ENCODE data around the gene BRAT1.

The BRAT1 gene

GRCh38 chr7:2585446-2585845, 30.1 kb upstream of the BRAT1 start:
- no peak for DNase-seq (ENCODE audit: low read depth in 3 of 3, low spot score in 1 of 3)

DNA sequence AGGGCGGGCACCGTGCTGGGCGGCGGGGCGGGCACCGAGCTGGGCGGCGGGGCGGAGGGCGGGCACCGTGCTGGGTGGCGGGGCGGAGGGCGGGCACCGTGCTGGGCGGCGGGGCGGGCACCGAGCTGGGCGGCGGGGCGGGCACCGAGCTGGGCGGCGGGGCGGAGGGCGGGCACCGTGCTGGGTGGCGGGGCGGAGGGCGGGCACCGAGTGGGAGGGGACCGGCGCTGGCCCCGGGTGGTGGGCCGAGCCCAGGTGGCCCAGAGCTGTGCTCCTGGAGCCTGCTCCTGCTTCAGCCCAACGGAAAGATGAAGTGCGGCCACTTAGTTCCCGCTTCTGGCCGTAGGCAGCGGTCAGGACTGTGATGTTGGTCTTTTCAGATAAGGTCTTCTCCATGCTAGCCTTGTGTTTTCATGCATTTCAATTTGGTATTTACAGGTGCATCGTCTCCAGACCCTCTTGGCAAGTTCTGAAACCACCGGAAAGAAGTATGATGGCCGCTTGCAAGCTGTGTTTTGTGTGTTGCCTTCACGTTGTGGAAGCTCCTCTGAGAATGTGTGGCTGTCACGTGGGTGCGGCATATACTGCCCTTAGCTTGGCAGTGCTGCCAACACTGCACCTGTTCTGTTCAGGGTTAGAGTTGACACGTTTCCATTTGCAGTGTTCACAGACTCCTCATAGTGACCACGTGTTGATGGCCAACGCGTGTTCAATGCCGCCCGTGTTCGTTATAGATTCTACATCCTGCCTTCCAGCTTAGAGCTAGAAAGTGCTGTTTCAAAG, 28.7 kb upstream of the BRAT1 start:
- DNase-seq (ENCODE audit: low read depth in 3 of 3, low spot score in 1 of 3), result no peak

DNA sequence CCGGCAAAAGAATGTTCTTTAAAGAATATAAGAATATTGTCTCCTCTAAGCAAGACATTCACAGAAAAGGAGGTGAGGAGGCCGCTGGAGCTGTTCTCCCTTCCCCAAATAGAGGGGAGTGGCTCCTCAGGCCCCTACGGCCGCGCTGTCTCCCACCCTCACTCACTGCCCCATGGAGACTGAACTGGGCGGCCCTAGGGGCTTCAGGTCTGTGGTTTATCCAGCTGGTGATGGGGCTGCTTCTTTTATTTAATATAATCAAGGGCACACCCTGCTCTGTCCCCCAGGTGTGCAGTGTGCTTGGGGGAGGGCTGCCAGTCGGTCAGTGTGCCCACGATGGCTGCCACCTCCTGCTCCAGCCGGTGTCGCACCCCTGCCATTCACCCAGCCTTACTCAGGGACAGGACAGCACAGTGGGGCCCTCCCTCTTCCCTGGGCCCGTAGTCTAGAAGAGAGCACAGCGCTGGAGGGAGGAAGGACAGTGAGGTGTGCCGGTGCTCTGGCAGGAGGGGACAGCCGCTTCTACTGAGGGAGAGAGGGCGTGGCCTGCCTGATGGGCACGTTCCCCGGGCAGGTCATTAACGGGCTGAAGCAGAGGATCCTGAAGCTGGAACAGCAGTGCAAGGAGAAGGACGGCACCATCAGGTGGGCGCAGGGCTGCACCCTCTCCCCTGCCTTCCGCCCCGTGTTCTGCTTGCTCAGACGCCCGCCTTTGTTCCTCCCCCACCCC, 26.8 kb upstream of the BRAT1 start:
- no peak for DNase-seq (ENCODE audit: low read depth in 3 of 3, low spot score in 1 of 3)

DNA sequence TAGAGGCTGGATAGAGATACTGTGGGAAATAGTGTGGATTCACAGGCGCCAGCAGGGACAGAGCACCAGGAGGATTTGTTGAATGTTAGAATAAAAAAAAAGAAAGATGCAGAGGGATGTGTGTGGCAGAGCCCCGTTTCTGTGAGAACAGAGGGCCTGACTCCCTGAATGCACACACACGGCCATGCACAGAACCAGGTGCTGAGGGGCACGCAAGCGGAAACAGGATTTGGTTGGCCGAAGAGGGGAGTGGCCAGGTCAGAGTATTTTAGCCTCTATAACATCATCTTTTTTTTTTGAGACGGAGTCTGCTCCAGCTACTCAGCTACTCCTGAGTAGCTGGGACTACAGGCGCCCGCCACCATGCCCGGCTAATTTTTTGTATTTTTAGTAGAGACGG, 25.3 kb upstream of the BRAT1 start:
- DNase-seq (ENCODE audit: low read depth in 3 of 3, low spot score in 1 of 3), result no peak

- DNase-seq (ENCODE audit: low read depth in 3 of 3, low spot score in 1 of 3), result no peak
Measured at GRCh38 chr7:2577914-2578680, 22.8 kb upstream of the BRAT1 start.

DNA sequence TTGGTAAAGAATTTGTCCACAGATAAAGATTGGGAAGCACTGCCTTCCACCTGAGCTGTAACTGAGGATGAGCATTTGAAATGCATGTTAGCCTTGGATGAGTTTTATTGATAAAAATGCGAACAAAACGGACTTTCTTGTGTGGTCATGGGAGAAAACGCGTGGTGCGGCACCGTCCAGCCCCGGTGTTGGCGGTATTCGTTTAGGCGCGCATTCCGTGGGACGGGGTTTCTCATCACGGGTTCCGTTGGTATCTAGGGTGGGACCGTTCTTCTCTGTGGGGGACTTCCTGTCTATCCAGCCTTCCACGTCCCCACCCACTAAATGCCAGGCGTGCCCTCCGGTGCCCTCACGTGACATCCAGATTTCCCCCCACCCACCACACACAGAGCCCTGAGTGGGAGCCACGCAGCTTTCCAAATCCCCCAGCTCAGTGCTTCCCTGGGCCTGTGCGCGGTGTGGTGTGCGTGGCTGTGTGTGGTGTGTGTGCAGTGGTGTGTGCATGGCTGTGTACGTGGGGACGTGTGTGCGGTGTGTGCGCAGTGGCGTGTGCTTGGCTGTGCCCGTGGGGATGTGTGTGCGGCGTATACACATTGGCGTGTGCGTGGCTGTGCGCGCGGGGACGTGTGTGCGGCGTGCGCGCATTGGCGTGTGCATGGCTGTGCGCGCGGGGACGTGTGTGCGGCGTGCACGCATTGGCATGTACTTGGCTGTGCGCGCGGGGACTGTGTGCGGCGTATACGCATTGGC, 21.6 kb upstream of the BRAT1 start:
- DNase-seq (ENCODE audit: low read depth in 3 of 3, low spot score in 1 of 3), result no peak

- DNase-seq (ENCODE audit: low read depth in 3 of 3, low spot score in 1 of 3), result no peak
Measured at GRCh38 chr7:2575733-2576340, 20.5 kb upstream of the BRAT1 start.

DNA sequence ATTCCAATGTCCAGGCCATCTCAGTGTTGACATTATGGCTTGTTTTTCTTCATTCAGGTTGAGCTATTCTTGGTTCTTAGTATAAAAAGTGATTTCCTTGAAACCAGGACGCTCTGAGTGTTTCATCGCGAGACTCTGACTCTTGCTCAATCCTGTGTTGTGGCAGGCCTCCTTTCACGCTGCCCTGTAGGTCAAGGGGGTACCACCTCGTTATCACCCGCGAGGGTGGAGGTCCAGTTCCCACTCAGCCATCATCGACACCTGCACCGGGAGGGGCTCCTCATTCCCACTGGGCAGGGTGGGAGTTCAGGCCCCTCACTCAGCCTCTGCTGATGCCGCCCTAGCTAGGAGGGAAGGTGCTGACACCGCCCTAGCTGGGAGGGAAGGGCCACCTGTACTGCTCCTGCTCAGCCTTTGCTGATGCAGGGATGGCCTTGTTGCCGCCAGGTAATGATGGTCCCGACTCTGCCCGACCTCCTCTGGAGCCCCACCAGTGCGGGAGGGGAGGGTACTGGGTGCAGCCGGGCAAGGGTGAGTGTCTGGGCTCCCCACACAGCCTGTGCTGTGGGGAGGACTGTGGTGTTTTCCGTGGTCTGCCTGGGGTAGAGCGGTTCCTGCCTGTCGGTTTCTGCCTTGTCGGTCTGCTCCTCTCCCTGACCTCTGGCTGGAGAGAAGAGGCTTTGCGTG, 19.9 kb upstream of the BRAT1 start:
- no peak for DNase-seq (ENCODE audit: low read depth in 3 of 3, low spot score in 1 of 3)

DNA sequence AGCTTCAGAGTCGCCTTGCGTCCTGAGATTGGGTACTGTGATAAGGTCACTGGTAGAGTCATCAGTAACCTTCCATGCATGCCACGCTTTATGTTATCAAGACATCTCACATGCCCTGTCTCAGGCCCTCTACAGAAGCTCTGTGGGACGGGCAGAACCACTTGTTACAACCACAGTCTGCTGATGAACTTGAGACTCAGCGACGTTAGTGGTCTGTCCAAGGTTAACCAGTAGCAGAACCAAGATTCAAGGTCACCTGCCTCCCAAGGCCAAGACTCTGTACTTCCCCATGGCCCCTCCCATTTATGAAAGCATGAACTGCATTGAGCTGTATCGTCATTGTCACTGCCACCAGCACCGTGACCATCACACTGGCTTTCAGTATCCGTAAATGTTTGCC, 18.4 kb upstream of the BRAT1 start:
- no peak for DNase-seq (ENCODE audit: low read depth in 3 of 3, low spot score in 1 of 3)

GRCh38 chr7:2572101-2572842, 16.9 kb upstream of the BRAT1 start:
- DNase-seq (ENCODE audit: low read depth in 3 of 3, low spot score in 1 of 3), result no peak

GRCh38 chr7:2571409-2571808, 16.1 kb upstream of the BRAT1 start:
- DNase-seq (ENCODE audit: low read depth in 3 of 3, low spot score in 1 of 3), result no peak

DNA sequence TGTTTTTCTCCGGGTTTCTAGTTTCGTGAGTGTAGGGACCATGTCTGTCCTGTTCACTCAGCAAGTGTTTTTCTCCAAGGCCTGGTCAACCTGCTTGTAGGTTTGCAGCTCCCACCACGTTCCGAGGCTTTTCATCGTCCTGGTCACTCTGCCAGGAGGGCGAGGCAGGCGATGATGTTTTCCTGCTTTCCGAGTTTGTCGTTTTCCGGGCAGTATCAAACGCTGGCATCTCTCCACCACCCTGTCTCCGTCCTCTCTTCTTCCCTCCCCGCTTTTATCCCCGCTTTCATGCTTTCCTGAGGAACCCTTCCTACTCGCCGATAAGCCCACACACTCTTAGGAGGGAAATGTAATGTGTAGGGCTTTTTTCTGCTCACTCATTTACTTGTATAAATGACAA, 14.7 kb upstream of the BRAT1 start:
- DNase-seq (ENCODE audit: low read depth in 3 of 3, low spot score in 1 of 3), result no peak

GRCh38 chr7:2569421-2569820, 14.1 kb upstream of the BRAT1 start:
- no peak for DNase-seq (ENCODE audit: low read depth in 3 of 3, low spot score in 1 of 3)

DNA sequence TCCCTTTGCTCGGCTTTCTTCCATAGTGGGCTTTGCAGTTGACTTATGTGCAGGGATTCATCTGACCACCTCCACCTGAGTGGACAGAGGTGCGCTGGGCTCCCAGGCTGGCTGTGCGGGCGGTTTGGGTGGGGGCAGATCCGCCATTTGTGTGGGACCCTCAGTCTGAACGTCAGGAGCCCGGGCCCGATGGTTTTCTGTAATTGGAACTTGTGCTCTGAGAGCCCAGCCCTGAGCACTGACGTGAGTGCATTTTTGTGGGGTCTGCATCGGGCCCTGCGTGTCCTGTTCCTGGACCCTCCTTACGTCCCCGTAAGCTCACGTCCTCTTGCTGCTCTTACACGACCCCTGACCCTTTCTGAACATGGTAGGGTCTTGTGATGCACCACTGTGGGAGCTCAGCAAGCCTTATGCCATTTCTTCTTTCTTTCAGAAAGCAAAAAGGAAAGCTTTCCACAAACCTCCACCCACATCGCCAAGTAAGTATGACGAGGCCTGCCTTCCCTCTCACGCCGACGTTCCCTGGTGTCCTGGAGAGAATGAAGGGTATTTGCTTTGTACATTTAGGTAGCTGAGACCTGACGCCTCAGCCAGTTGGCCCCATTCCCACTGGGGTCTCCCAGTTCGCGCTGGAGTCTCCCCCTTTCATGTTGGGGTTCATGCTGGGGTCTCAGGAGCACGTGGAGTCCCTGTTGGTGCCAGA, 13.3 kb upstream of the BRAT1 start:
- no peak for DNase-seq (ENCODE audit: low read depth in 3 of 3, low spot score in 1 of 3)

DNA sequence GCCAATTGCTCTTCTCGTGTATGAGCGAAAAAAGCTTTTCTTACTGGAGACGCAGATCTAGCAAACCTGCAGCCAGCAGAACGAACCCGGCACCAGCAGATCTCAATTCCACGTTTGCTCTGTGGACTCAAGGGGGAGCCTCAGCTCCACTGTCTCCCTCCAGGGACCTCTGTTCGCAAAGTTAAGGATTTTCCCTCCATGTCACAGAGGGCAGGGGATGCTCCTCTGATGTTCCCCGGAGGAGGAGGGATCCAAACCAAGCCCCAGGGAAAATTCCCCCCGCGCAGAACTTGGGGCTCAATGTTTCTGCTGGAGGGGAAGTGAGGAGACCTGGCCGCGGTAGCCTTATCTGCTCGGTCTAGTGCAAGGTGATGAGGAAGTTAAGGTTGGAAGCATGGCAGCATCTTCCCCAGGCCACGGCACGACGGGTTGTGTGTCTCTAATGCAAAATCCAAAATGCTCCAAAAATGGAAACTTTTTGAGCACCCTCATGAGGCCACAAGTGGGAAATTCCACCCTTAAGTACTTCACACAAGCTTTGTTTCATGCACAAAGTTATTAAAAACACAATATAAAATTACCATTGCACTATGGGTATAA, 12.5 kb upstream of the BRAT1 start:
- no peak for DNase-seq (ENCODE audit: low read depth in 3 of 3, low spot score in 1 of 3)

DNA sequence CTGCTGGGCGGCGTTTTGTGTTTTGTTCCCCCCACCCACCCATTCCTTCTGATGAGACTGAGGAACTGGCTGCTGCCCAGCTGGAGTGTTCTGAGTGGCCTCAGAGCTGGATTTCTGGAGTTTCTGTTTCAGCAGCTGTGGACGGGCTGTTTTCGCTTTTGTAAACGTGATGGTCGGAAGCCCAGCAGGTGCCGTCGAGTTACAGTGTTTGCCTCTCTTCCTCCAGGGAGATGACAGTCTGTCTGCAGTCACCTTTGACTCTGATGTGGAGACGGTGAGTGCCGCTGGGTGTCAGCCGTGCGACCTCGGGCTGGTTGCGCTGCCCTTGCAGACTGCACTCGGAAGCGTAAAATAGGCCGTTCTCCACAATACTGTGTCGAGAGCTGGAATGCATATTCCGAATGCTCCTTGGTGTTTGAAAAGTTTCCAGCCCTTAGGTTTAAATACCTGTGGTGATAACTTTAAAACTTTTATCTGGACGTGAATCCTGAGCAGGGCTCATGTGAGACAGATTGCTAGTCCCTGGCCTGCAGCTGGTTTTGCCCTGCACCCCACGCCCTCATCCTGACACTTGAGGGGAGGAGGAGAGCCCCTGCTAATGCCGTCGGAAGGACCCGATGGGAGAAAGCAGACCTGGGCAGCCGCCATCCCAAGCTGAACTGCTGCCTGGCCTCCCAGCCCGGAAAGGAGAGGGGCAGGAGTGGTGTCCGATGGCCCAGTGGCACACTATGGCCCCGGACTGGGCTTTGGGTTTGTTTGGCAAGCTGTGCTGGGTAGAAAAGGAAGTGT, 11.8 kb upstream of the BRAT1 start:
- DNase-seq (ENCODE audit: low read depth in 3 of 3, low spot score in 1 of 3), result no peak

- DNase-seq (ENCODE audit: low read depth in 3 of 3, low spot score in 1 of 3), result no peak
Measured at GRCh38 chr7:2566348-2566889, 11.1 kb upstream of the BRAT1 start.

All from stimulated activated CD4-positive, alpha-beta T cell treated with anti-CD3 and anti-CD28 coated beads, TNF-alpha, amount 100 ng/mL, for 1 hour (primary cell).